ENCODE results near the gene PSRC1. TPM values are rescaled to one million over a fixed set of nuclear protein-coding genes. Genes with fewer than 3 reads are reported as not detected.
"Not testable (repeated sequence)": the region's sequence is repeated elsewhere in the genome, so short reads cannot be mapped to it uniquely, and the experiment has no call there.

PSRC1 gene
- total and polyA plus RNA-seq, 5 donors: 1.6 to 4.6 (median 2.6) TPM

DNA sequence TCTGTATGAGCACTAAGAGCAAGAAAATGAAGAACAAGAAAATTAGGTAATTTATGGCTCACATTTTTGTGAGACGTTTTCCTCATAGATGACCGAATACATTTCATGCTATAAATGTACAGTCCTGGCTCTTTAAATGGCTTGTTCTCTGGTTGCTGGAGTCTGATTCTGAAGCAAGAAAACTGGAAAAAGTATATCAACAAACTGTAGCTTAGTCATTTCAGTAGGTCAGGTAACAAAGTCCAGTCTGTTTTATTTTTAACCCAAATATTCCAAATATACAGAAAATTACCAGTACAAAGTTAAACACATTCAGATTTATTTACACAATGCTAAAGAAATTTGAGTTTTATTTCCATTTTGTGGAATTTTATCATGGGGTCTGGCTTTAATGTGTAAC is 26.4 kb upstream of the PSRC1 start:
- DNase-seq: no peak
- H3K9me3 ChIP-seq (ENCODE audit: control insufficient read depth, low read length): no peaks in the 10 kb centered on the region
- peaks cover 6% of the 10 kb centered on the region for H3K4me1 ChIP-seq (ENCODE audit: control insufficient read depth, insufficient read depth, low read length)
- WGBS: 75% methylated on average over 2 of the region's 2 CpGs
- H3K27ac ChIP-seq (ENCODE audit: low read length): no peak overlapping the region
- no peaks in the 10 kb centered on the region for H3K27me3 ChIP-seq (ENCODE audit: control insufficient read depth, insufficient read depth)
- intact Hi-C loops (cut with DNase I): loop anchor here in 1 of 4 donors (10.0 kb wide), 1 partner anchor 85 kb away; the partner anchor contains the start of gene SORT1
- ATAC-seq: no peak
- H3K4me3 ChIP-seq (ENCODE audit: low read length): no peak overlapping the region

DNA sequence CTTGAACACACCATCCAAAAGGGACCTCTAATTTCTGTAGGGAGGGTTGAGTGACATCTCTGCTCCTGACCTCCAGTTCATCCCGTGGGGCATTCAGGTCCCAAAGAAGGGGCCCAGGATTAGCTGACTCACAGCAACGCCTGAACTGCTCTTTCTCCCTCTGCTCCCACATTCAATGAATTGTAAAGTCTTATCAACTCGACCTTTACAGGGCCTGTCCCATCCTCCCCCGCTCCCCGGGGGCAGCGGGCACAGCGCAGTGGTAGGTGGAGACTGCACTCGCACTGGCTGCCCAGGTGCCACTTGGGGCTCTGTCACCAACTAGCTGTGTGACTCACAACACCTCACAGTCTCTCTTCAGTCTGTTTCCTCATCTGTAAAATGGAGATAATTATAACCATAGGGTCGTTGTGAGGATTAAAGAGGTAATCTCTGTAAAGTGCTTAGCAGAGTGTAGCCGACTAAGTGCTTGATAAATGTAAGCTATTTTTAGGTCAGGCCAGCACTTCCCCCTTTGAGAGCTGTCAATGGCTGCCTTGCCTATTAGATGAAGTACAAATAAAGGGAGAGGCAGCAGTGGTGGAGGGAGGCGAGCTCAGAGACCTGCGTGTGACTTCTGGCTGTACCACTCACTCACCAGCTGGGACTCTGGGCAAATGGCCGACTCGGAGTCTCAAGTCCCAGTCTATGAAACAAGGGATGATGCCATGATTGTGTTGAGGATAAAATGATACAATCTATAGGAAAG is 24.5 kb upstream of the PSRC1 start:
- Histone ChIP-seq H3K4me3 (ENCODE audit: low read length) (no peak overlapping the region), H3K9me3 (ENCODE audit: control insufficient read depth, low read length) (no peaks in the 10 kb centered on the region), H3K27ac (ENCODE audit: low read length) (peak overlapping the region; percentile 90), H3K27me3 (ENCODE audit: control insufficient read depth, insufficient read depth) (no peaks in the 10 kb centered on the region), H3K4me1 (ENCODE audit: control insufficient read depth, insufficient read depth, low read length) (peaks cover 10% of the 10 kb centered on the region)
- 34% methylated on average over 14 of the region's 14 CpGs for WGBS
- intact Hi-C loops (cut with DNase I): loop anchor here in 2 of 4 donors (2.0 to 10.0 kb wide), 2 partner anchors 25 to 87 kb away; partner anchors contain the start of genes PSRC1 (in 1 of the 2) and SORT1 (in 1 of the 2)
- ATAC-seq: peak; percentile 86 to 89
- DNase-seq: peak; percentile 68 to 89 (median 86)

DNA sequence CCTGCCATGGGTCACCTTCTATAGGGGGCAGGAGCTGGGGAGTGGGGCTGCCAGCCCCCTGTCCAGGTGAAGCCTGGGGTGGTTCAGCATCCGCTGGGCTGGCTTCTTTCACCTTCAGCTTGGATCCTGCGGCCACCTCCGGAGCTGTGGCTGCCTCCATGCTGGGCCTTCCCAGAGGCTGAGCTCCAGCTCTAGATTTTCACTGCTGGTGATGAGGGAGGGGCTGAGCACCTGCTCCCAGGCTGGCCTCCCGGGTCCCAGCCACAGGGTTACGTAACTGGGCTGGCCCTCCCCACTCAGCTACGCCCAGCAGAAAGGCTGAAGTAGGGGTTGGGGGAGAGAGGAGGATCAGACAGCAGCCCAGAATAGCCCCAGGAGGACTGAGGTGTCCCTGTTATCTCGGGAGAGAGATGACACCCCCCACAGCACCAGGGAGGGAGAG is 23.9 kb upstream of the PSRC1 start, which contains the start of gene MYBPHL:
TSS of gene MYBPHL (minus strand) at position 180 of the 442 bp plus-strand sequence. CDS start at position 160, 20 bp downstream.
- ATAC-seq (peak; percentile 77 to 83), DNase-seq (peak; percentile 37 to 88 (median 79))
- 56% methylated on average over 7 of the region's 7 CpGs for WGBS
- Histone ChIP-seq H3K4me3 (ENCODE audit: low read length) (peak within 1 kb of the TSS; percentile 44), H3K27me3 (ENCODE audit: control insufficient read depth, insufficient read depth) (no peaks in the 10 kb centered on the region), H3K4me1 (ENCODE audit: control insufficient read depth, insufficient read depth, low read length) (peaks cover 12% of the 10 kb centered on the region), H3K27ac (ENCODE audit: low read length) (peak within 1 kb of the TSS; percentile 90), H3K9me3 (ENCODE audit: control insufficient read depth, low read length) (no peaks in the 10 kb centered on the region)
- intact Hi-C loops (cut with DNase I): loop anchor here in 2 of 4 donors (2.0 to 10.0 kb wide), 2 partner anchors 24 to 88 kb away; partner anchors contain the start of genes PSRC1 (in 1 of the 2) and SORT1 (in 1 of the 2)

DNA sequence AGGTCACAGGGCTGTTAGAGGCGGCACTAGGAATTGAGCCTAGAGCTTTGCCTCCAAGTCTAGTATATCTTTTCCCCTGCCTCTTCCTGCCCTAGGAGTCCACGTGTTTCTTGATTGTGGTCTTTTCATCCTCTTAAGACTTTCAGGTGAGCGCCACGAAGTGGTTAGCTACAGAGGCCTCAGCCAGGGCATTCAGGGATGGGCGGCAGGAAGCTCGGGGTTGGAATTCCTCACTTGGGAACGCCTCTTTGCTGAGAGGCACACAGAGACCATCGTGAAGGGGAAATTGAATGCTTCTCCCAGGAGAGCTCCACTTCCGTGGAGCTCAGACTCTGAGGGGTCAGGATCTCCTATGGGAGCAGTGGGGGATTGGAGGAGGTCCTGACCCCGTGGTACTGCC is 23.0 kb upstream of the PSRC1 start:
- DNase-seq (peak in 1 of 3 donors; percentile 46), ATAC-seq (peak in 1 of 2 donors; percentile 1)
- Histone ChIP-seq H3K4me3 (ENCODE audit: low read length) (peak overlapping the region; percentile 44), H3K4me1 (ENCODE audit: control insufficient read depth, insufficient read depth, low read length) (peaks cover 12% of the 10 kb centered on the region), H3K27ac (ENCODE audit: low read length) (peak overlapping the region; percentile 90)
- H3K27me3 ChIP-seq (ENCODE audit: control insufficient read depth, insufficient read depth); H3K9me3 ChIP-seq (ENCODE audit: control insufficient read depth, low read length): not testable (repeated sequence)
- intact Hi-C loops (cut with DNase I): loop anchor here in 2 of 4 donors (2.0 to 10.0 kb wide), 2 partner anchors 23 to 89 kb away; partner anchors contain the start of genes PSRC1 (in 1 of the 2) and SORT1 (in 1 of the 2)
- 46% methylated on average over 10 of the region's 10 CpGs for WGBS

DNA sequence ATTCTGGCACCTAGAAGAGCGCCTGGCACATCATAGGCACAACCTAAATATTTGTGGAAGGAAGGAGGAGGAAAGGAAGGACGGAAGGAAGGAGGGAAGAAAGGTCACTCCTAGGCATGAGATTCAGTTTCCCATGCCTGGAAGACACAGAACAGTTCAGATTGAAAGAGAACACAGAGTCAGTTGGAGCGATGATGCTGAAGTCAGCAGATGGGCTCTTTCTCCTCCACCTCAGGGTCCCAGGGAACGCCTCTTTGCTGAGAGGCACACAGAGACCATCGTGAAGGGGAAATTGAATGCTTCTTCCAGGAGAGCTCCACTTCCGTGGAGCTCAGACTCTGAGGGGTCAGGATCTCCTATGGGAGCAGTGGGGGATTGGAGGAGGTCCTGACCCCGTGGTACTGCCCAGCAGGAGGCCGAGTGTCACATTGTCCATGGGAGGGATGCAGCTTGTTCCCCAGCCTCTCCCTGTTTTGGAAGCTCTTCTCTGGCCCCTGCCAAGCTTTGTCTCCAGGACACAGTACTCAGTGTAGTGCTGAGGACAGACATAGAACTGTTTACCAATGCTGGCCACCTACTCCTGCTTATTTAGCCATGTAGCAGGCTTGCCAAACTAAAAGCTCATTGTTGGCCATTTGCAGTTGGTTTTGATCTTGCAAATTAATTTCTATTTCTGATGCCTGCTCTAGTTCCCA is 21.4 kb upstream of the PSRC1 start:
- H3K4me1 ChIP-seq (ENCODE audit: control insufficient read depth, insufficient read depth, low read length): peaks cover 25% of the 10 kb centered on the region
- ATAC-seq: peak in 1 of 2 donors; percentile 34
- 37% methylated on average over 8 of the region's 8 CpGs for whole genome bisulfite sequencing
- H3K27me3 ChIP-seq (ENCODE audit: control insufficient read depth, insufficient read depth): no peaks in the 10 kb centered on the region
- H3K27ac ChIP-seq (ENCODE audit: low read length): peak overlapping the region; percentile 90
- H3K9me3 ChIP-seq (ENCODE audit: control insufficient read depth, low read length): no peaks in the 10 kb centered on the region
- intact Hi-C loops (cut with DNase I): loop anchor here in 1 of 4 donors (10.0 kb wide), 1 partner anchor 90 kb away; the partner anchor contains the start of gene SORT1
- H3K4me3 ChIP-seq (ENCODE audit: low read length): no peak overlapping the region
- peak in 2 of 3 donors; percentile 65 for DNase-seq

DNA sequence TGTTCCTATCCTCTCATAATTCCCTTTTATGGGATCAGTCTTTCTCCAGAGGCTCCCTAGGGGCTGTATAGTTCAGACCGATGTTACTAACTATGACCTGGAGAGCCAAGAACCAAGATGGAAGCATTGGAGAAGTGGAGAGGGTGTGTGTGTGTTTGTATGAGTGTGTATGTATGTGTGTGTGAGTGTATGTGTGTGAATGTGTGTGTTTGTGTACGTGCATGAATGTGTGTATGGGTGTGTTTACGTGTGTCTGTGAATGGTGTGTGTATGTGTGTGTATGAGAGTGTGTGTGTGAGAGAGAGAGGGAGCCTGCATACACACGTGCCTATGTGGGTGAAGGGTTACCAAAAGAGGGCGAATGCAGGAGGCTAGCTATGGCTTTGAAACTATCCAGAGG is 18.9 kb upstream of the PSRC1 start:
- Histone ChIP-seq H3K9me3 (ENCODE audit: control insufficient read depth, low read length) (no peaks in the 10 kb centered on the region), H3K27me3 (ENCODE audit: control insufficient read depth, insufficient read depth) (no peaks in the 10 kb centered on the region), H3K4me3 (ENCODE audit: low read length) (no peak overlapping the region), H3K27ac (ENCODE audit: low read length) (peak overlapping the region; percentile 50), H3K4me1 (ENCODE audit: control insufficient read depth, insufficient read depth, low read length) (peaks cover 33% of the 10 kb centered on the region)
- no peak for ATAC-seq
- 89% methylated on average over 5 of the region's 5 CpGs for WGBS
- intact Hi-C loops (cut with DNase I): loop anchor here in 1 of 4 donors (10.0 kb wide), 1 partner anchor 93 kb away; the partner anchor contains the start of gene SORT1
- no peak for DNase-seq

DNA sequence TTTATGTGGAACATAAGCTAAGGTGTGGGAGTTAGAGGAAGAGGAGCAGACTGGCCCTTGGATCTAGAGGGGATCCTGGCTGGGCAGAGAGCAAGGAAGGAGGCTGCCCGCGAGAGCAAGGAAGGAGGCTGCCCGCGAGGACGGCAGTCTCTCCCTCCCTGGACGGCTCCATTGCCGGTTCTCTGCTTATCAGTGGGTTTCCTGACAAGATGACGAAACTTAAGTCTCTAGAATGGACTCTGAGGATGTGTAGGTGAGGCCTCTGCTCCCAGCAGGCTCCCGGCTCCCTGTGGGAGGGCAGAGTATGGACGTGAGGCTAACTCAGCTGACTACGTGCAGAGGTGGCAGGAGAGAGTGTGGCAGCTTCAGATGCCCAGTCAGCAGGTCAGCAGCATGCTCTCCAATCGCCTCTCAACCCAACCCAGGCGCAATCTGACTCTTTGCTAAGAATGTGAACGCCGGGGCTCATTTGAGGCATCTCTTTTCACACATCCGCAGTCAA is 17.8 kb upstream of the PSRC1 start:
- Histone ChIP-seq H3K4me1 (ENCODE audit: control insufficient read depth, insufficient read depth, low read length) (peaks cover 33% of the 10 kb centered on the region), H3K9me3 (ENCODE audit: control insufficient read depth, low read length) (no peaks in the 10 kb centered on the region), H3K4me3 (ENCODE audit: low read length) (no peak overlapping the region), H3K27me3 (ENCODE audit: control insufficient read depth, insufficient read depth) (no peaks in the 10 kb centered on the region), H3K27ac (ENCODE audit: low read length) (peak overlapping the region; percentile 78)
- DNase-seq: peak; percentile 30 to 74 (median 65)
- peak; percentile 61 to 65 for ATAC-seq
- 48% methylated on average over 16 of the region's 16 CpGs for WGBS
- intact Hi-C loops (cut with DNase I): loop anchor here in 1 of 4 donors (10.0 kb wide), 1 partner anchor 94 kb away; the partner anchor contains the start of gene SORT1

DNA sequence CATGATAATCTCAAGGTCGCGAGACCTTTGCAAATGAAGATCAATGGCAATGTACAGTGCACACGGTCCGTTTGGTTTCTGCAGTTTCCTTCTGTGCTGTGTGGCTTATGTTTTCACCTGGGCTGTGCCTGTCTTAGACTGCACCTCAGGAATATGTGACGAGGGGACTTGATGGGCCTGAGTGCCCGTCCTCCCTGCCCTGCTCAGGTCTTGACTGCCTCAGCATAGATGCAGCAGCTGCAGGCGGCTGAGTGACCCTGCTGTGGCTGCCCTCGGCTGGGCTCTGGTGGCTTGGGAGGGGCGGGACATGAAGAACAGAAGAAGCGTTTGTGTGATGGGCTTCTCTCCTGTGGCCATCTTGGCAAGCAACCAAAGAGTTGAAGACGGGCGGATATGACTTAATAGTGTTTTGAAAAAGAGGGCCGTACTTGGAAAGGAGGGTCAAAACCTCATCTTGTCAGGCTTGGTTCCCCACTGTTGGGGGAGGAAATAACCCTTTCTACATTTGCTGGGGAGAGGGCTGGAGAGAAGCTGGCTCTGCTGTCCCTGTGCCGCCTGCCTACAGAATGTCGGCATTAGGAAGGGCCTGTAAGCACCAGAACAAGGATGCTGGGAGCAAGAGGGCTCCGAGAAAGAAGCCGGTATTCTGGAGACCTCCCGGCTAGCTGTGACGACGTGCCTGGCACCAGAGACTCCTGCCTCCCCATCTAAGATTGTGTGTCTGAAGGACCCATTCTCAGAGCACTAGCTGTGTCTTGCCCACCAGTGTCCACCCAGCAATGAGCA is 16.8 kb upstream of the PSRC1 start:
- ATAC-seq (peak; percentile 55 to 64), DNase-seq (peak; percentile 77 to 89 (median 86))
- intact Hi-C loops (cut with DNase I): loop anchor here in 1 of 4 donors (10.0 kb wide), 1 partner anchor 95 kb away; the partner anchor contains the start of gene SORT1
- no peaks in the 10 kb centered on the region for H3K27me3 ChIP-seq (ENCODE audit: control insufficient read depth, insufficient read depth)
- 41% methylated on average over 20 of the region's 20 CpGs for WGBS
- H3K4me1 ChIP-seq (ENCODE audit: control insufficient read depth, insufficient read depth, low read length): peaks cover 29% of the 10 kb centered on the region
- no peak overlapping the region for H3K4me3 ChIP-seq (ENCODE audit: low read length)
- peak overlapping the region; percentile 78 for H3K27ac ChIP-seq (ENCODE audit: low read length)
- H3K9me3 ChIP-seq (ENCODE audit: control insufficient read depth, low read length): no peaks in the 10 kb centered on the region

DNA sequence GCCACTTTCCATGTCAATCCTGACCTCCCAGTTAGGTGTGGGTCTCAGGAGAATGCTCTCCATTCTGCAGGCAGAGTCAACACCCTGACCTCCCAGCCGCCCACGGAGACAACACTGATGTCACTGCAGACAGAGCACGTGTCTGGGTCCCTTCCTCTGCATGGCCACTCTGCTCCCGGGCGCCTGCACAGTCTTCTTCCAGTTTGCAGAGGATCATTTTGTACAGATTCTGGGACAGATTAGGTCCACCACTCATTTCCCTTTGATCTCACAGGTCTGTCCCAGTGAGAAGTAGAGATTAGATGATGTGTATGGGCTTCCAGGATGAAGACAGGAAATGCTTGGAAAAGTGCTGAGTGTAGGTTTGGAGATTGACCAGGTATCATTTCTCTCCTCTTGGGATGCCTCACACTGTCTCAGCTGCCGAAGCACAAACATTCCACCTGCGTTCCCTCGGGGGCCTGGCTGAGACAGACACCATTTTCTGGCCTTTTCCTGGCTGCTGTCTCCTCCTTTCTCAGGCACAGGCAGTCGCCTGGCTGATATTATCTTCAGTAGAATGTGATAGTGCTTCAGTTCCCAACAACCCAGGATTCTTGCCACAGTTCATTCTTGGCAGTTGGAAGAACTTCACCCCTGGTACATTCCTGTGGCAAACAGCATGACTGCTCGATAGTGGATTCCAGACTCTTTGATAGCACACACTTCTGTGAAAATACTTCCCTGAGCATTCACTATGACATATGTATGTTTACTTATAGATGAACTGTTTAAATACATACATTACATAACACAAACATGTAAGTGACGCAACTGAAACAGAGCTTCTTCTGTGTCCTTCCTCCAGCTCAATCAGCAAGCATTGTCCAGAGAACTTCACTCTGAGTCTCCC is 16.0 kb upstream of the PSRC1 start:
- intact Hi-C loops (cut with DNase I): no loop called here
- peak; percentile 51 to 64 (median 61) for DNase-seq
- no peak overlapping the region for H3K4me3 ChIP-seq (ENCODE audit: low read length)
- peak; percentile 42 to 61 for ATAC-seq
- WGBS: 17% methylated on average over 11 of the region's 11 CpGs
- H3K4me1 ChIP-seq (ENCODE audit: control insufficient read depth, insufficient read depth, low read length): peaks cover 27% of the 10 kb centered on the region
- no peaks in the 10 kb centered on the region for H3K9me3 ChIP-seq (ENCODE audit: control insufficient read depth, low read length)
- H3K27ac ChIP-seq (ENCODE audit: low read length): peak overlapping the region; percentile 78
- H3K27me3 ChIP-seq (ENCODE audit: control insufficient read depth, insufficient read depth): no peaks in the 10 kb centered on the region
